H1 (cell line): ENCODE data around the gene WDR64. TPM values are rescaled to one million over a fixed set of nuclear protein-coding genes. Genes with fewer than 3 reads are reported as not detected.

ENCODE experiments used
- CTCF ChIA-PET: fragments of 300-600 bp; sonication (Branson Sonifier 250); formaldehyde crosslinking; loops from one replicate; lab custom pipeline; 2021; ENCODE audit not compliant: partially characterized antibody; lab: Charles Lee
- POLR2A ChIA-PET: fragments of 300-600 bp; sonication (Branson Sonifier 250); formaldehyde crosslinking; loops from one replicate; lab custom pipeline; 2021; ENCODE audit warnings: inconsistent platforms; ENCODE audit not compliant: partially characterized antibody; lab: Charles Lee
- DNase-seq, 2 experiments: peaks; one replicate each; pipeline versions ENCODE4 v3.0.0 to v3.0.0-alpha.2; 2010 to 2022; ENCODE audit warnings: low spot score in 2 of 2, low read depth in 1 of 2, mixed read lengths in 1 of 2
- FAIRE-seq: peaks from 2 replicates; lab custom pipeline; 2011; peaks lifted over from hg19 to GRCh38; lab: Jason Lieb, UNC
- H2AFZ ChIP-seq: 2 replicates; pipeline ENCODE4 v1.8.1; 2012; ENCODE audit warnings: low read length, inconsistent platforms
- H2AK5ac ChIP-seq: 2 replicates; pipeline ENCODE4 v1.6.1; 2013; ENCODE audit warnings: low read depth, low read length
- H2BK120ac ChIP-seq: replicated peaks from 2 replicates; pipeline ENCODE3; 2013; ENCODE audit warnings: low read depth, low read length, inconsistent platforms
- H2BK12ac ChIP-seq: 2 replicates; pipeline ENCODE4 v1.6.1; 2013; ENCODE audit warnings: low read depth, low read length
- H2BK15ac ChIP-seq: 2 replicates; pipeline ENCODE4 v1.6.1; 2013; ENCODE audit warnings: low read length
- H2BK20ac ChIP-seq: 2 replicates; pipeline ENCODE4 v1.6.1; 2013; ENCODE audit warnings: low read length
- H2BK5ac ChIP-seq: 2 replicates; pipeline ENCODE4 v1.6.1; 2013; ENCODE audit warnings: low read depth, low read length
- H3K14ac ChIP-seq: 2 replicates; pipeline ENCODE4 v1.6.1; 2013; ENCODE audit warnings: inconsistent platforms; ENCODE audit not compliant: insufficient read length
- H3K18ac ChIP-seq: 2 replicates; pipeline ENCODE4 v1.6.1; 2013; ENCODE audit warnings: low read length; ENCODE audit errors: extremely low read depth
- H3K23ac ChIP-seq: 2 replicates; pipeline ENCODE4 v1.6.1; 2013; ENCODE audit warnings: inconsistent platforms; ENCODE audit not compliant: insufficient read length
- H3K23me2 ChIP-seq: 2 replicates; pipeline ENCODE4 v1.6.1; 2013; ENCODE audit warnings: low read depth, low read length
- H3K27ac ChIP-seq: 2 replicates; pipeline ENCODE4 v1.6.1; 2011; ENCODE audit warnings: low read depth, low read length, inconsistent platforms
- H3K27me3 ChIP-seq, 4 experiments: replicated peaks in 1 of 4; 1 replicate in 1 of 4; 2 replicates in 3 of 4; pipeline versions ENCODE4 v1.6.1 to v1.8.1; 2011 to 2013; ENCODE audit warnings: low read length in 3 of 4, mild to moderate bottlenecking in 3 of 4, inconsistent platforms in 2 of 4, mixed read lengths in 2 of 4, moderate library complexity in 1 of 4; ENCODE audit not compliant: control insufficient read depth in 3 of 4, insufficient read depth in 3 of 4; ENCODE audit errors: extremely low read depth in 1 of 4
- H3K36me3 ChIP-seq, 4 experiments: 2 replicates each; pipeline versions ENCODE4 v1.6.1 to v1.8.1; 2011 to 2013; ENCODE audit warnings: mild to moderate bottlenecking in 4 of 4, low read length in 3 of 4, moderate library complexity in 2 of 4, control low read depth in 1 of 4, inconsistent platforms in 1 of 4; ENCODE audit not compliant: insufficient read depth in 4 of 4, control insufficient read depth in 2 of 4
- H3K4ac ChIP-seq: replicated peaks from 2 replicates; pipeline ENCODE3; 2013; ENCODE audit warnings: low read length, low read depth, mixed read lengths, inconsistent platforms; ENCODE audit not compliant: insufficient read length
- H3K4me1 ChIP-seq, 4 experiments: replicated peaks in 1 of 4; 1 replicate in 1 of 4; 2 replicates in 3 of 4; pipeline versions ENCODE4 v1.6.1 to v1.8.1; 2011 to 2013; ENCODE audit warnings: low read length in 3 of 4, inconsistent platforms in 2 of 4, mixed read lengths in 1 of 4; ENCODE audit not compliant: insufficient read depth in 4 of 4, control insufficient read depth in 3 of 4
- H3K4me2 ChIP-seq, 2 experiments: 2 replicates each; pipeline versions ENCODE4 v1.6.1 to v1.8.1; 2011 to 2013; ENCODE audit warnings: low read depth in 2 of 2, low read length in 2 of 2, control low read depth in 1 of 2, inconsistent platforms in 1 of 2, mild to moderate bottlenecking in 1 of 2; ENCODE audit not compliant: insufficient read depth in 1 of 2
- H3K4me3 ChIP-seq, 4 experiments: fragments of 200-600, 300-600 bp in 1 of 4; sonication (generic), shearing (Covaris generic), sonication (Bioruptor Twin) in 1 of 4; 2 replicates each; pipeline versions ENCODE4 v1.5.1 to v1.8.1; 2011 to 2016; ENCODE audit warnings: low read length in 4 of 4, low read depth in 3 of 4, control low read depth in 2 of 4, inconsistent platforms in 2 of 4, mild to moderate bottlenecking in 2 of 4, mixed read lengths in 1 of 4, moderate library complexity in 1 of 4; ENCODE audit not compliant: insufficient read depth in 2 of 4; ENCODE audit errors: extremely low read depth in 1 of 4
- H3K56ac ChIP-seq: replicated peaks from 2 replicates; pipeline ENCODE3; 2013; ENCODE audit warnings: low read depth, mild to moderate bottlenecking, mixed read lengths, low read length, inconsistent platforms; ENCODE audit not compliant: insufficient read length
- H3K79me1 ChIP-seq: 2 replicates; pipeline ENCODE4 v1.6.1; 2013; ENCODE audit warnings: low read depth, low read length, control low read depth
- H3K79me2 ChIP-seq, 2 experiments: 2 replicates each; pipeline versions ENCODE4 v1.6.1 to v1.8.1; 2012 to 2013; ENCODE audit warnings: low read length in 2 of 2, mild to moderate bottlenecking in 2 of 2, inconsistent platforms in 1 of 2; ENCODE audit not compliant: insufficient read depth in 2 of 2, control insufficient read depth in 1 of 2
- H3K9ac ChIP-seq, 4 experiments: replicated peaks in 1 of 4; 1 replicate in 1 of 4; 2 replicates in 3 of 4; pipeline versions ENCODE4 v1.6.1 to v1.8.1; 2011 to 2013; ENCODE audit warnings: low read depth in 3 of 4, low read length in 3 of 4, control low read depth in 2 of 4, mild to moderate bottlenecking in 2 of 4, moderate library complexity in 2 of 4, inconsistent platforms in 1 of 4; ENCODE audit errors: extremely low read depth in 1 of 4
- H3K9me3 ChIP-seq, 2 experiments: 2 replicates each; pipeline versions ENCODE4 v1.6.1 to v1.8.1; 2012 to 2013; ENCODE audit warnings: mild to moderate bottlenecking in 2 of 2, moderate library complexity in 2 of 2, control low read depth in 1 of 2, inconsistent platforms in 1 of 2, low read depth in 1 of 2, low read length in 1 of 2, mixed read lengths in 1 of 2; ENCODE audit not compliant: insufficient read depth in 2 of 2
- H4K20me1 ChIP-seq, 2 experiments: replicated peaks in 1 of 2; 2 replicates each; pipeline versions ENCODE3 to v1.8.1; 2011 to 2013; ENCODE audit warnings: inconsistent platforms in 2 of 2, low read length in 2 of 2, mild to moderate bottlenecking in 1 of 2; ENCODE audit not compliant: insufficient read depth in 2 of 2, control insufficient read depth in 1 of 2
- H4K5ac ChIP-seq: 2 replicates; pipeline ENCODE4 v1.6.1; 2013; ENCODE audit warnings: low read length, low read depth, mixed read lengths, inconsistent platforms; ENCODE audit not compliant: insufficient read length
- H4K8ac ChIP-seq: 2 replicates; pipeline ENCODE4 v1.8.0; 2013; ENCODE audit warnings: mild to moderate bottlenecking, moderate library complexity, low read length, inconsistent platforms; ENCODE audit not compliant: insufficient read depth; ENCODE audit errors: extremely low read depth
- H4K91ac ChIP-seq: replicated peaks from 2 replicates; pipeline ENCODE3; 2013; ENCODE audit warnings: low read length, mixed read lengths, inconsistent platforms; ENCODE audit not compliant: insufficient read length
- CBX5 ChIP-seq: fragments of 300-800, 300-1000 bp; sonication (generic); IDR thresholded peaks from 2 replicates; pipeline ENCODE4 v1.7.1; 2016; ENCODE audit warnings: antibody characterized with exemption, low read length, low read depth
- CTBP2 ChIP-seq: IDR thresholded peaks from 2 replicates; pipeline ENCODE4 v1.7.0; 2011; ENCODE audit warnings: borderline replicate concordance, mild to moderate bottlenecking, moderate library complexity, mixed read lengths, low read length; ENCODE audit not compliant: insufficient read depth, insufficient read length
- JUN ChIP-seq: IDR thresholded peaks from 2 replicates; pipeline ENCODE4 v1.6.1; 2011; ENCODE audit warnings: low read depth, mild to moderate bottlenecking, improper control_type of control experiment, low read length
- JUND ChIP-seq: IDR thresholded peaks from 2 replicates; pipeline ENCODE4 v1.6.1; 2011; ENCODE audit warnings: mild to moderate bottlenecking, improper control_type of control experiment, low read length
- KDM5A ChIP-seq: fragments of 200-600 bp; IDR thresholded peaks from 2 replicates; pipeline ENCODE4 v1.7.1; 2012; ENCODE audit warnings: mild to moderate bottlenecking, low read length, inconsistent platforms, mixed read lengths
- POU5F1 ChIP-seq: IDR thresholded peaks from 2 replicates; pipeline ENCODE4 v1.6.1; 2011; ENCODE audit warnings: low read depth, mild to moderate bottlenecking, low read length, moderate library complexity
- RBBP5 ChIP-seq: IDR thresholded peaks from 2 replicates; pipeline ENCODE4 v1.7.1; 2012; ENCODE audit warnings: low read depth, mild to moderate bottlenecking, inconsistent platforms, low read length, moderate library complexity, borderline replicate concordance
- RNF2 ChIP-seq: fragments of 200-900, 300-1000 bp; sonication (generic); IDR thresholded peaks from 2 replicates; pipeline ENCODE4 v1.7.1; 2016; ENCODE audit warnings: borderline replicate concordance, low read depth, mild to moderate bottlenecking, antibody characterized with exemption, low read length; ENCODE audit not compliant: poor library complexity, severe bottlenecking; ENCODE audit errors: missing control alignments
- SP2 ChIP-seq: IDR thresholded peaks from 2 replicates; pipeline ENCODE4 v1.6.1; 2012; ENCODE audit warnings: mild to moderate bottlenecking, low read length, inconsistent platforms
- SRF ChIP-seq: IDR thresholded peaks from 2 replicates; pipeline ENCODE4 v1.6.1; 2011; ENCODE audit warnings: mild to moderate bottlenecking, low read depth, low read length, moderate library complexity
- USF2 ChIP-seq: IDR thresholded peaks from 2 replicates; pipeline ENCODE4 v1.6.1; 2011; ENCODE audit warnings: low read length, improper control_type of control experiment
- WGBS, 2 experiments: shearing (Covaris generic) in 1 of 2; methylation state at CpG; one replicate each; pipeline versions ENCODE4 v1.1.6 to v1.1.7; 2013 to 2015; ENCODE audit warnings: low lambda C conversion rate in 2 of 2, mixed read lengths in 2 of 2, inconsistent platforms in 1 of 2, low coverage in 1 of 2, missing lambda C conversion rate in 1 of 2; ENCODE audit not compliant: insufficient replicate concordance in 2 of 2, insufficient coverage in 1 of 2, insufficient read length in 1 of 2; ENCODE audit errors: extremely low coverage in 1 of 2, missing lambda C conversion rate in 1 of 2; 5-methylcytosine and 5-hydroxymethylcytosine counted together
- polyA plus RNA-seq, 7 experiments: library from polyadenylated mRNA; depleted of rRNA in 3 of 7; stranded (reverse) in 5 of 7; unstranded in 2 of 7; fragments of >200 nt in 5 of 7; fragments of 200-250 nt in 2 of 7; gene quantifications; 1 replicate in 5 of 7; 2 replicates in 1 of 7; 4 replicates in 1 of 7; pipeline versions ENCODE4 v1.2.1 to v1.2.3, GENCODE V29; 2011 to 2013; ENCODE audit warnings: missing spikeins in 2 of 7, mixed read lengths in 2 of 7
- total RNA-seq: library from RNA; stranded (reverse); fragmentation: NEBNext Ultra II Directional; extraction: Animal tissue kit (Norgen Biotek cat#: 25700); gene quantifications from 2 replicates; pipeline ENCODE4 v1.2.1, GENCODE V29; 2021

WDR64 gene
- total and polyA plus RNA-seq, 2 of the 8 experiments (the other 6 are each of a cell fraction or from before 2014, with no cell fraction given), result 0.02 TPM; not detected in 1

GRCh38 chr1:241702442-241703373 lies 50.6 kb downstream of the WDR64 start:
- no peak overlapping the region for H2BK20ac ChIP-seq
- no peaks in the 10 kb centered on the region for H3K27me3 ChIP-seq
- H3K9me3 ChIP-seq, result no peaks in the 10 kb centered on the region
- no peak overlapping the region for H3K4ac ChIP-seq
- DNase-seq (no peak), FAIRE-seq (no peak)
- no peak overlapping the region for H4K5ac ChIP-seq
- H4K8ac ChIP-seq, result no peak overlapping the region
- no peak overlapping the region for H2BK15ac ChIP-seq
- no peak overlapping the region for H3K4me2 ChIP-seq
- no peak overlapping the region; the same call in 1 of the 2 replicates for H2AFZ ChIP-seq
- no peaks in the 10 kb centered on the region for H4K20me1 ChIP-seq
- H3K23ac ChIP-seq, result no peak overlapping the region
- no peak overlapping the region for H3K56ac ChIP-seq
- no peak overlapping the region for H2BK12ac ChIP-seq
- H3K4me1 ChIP-seq, result no peaks in the 10 kb centered on the region
- H3K14ac ChIP-seq, result no peak overlapping the region
- ChIA-PET POLR2A (no interaction called here), CTCF (interaction anchor here (0.6 kb wide), 1 partner anchor 895 kb away, joined by 3 read pairs; no protein-coding TSS in a partner anchor)
- H3K18ac ChIP-seq, result no peak overlapping the region
- H4K91ac ChIP-seq, result no peak overlapping the region
- 92% methylated on average over 6 of the region's 6 CpGs; no CpG with 5 or more reads in 1 of the 2 experiments for WGBS, 2 experiments
- H3K79me2 ChIP-seq, result no peaks in the 10 kb centered on the region
- no peak overlapping the region for H2BK120ac ChIP-seq
- no peak overlapping the region for H2BK5ac ChIP-seq
- H2AK5ac ChIP-seq, result no peak overlapping the region
- H3K9ac ChIP-seq, result no peak overlapping the region
- H3K36me3 ChIP-seq, result no peaks in the 10 kb centered on the region
- H3K4me3 ChIP-seq, result no peak overlapping the region
- H3K79me1 ChIP-seq, result no peaks in the 10 kb centered on the region
- no peaks in the 10 kb centered on the region; the same call in 1 of the 2 replicates for H3K23me2 ChIP-seq
- H3K27ac ChIP-seq, result no peak overlapping the region
- TF ChIP-seq SRF (no peak), JUN (no peak), CTBP2 (no peak), JUND (no peak), RNF2 (no peak), RBBP5 (no peak), KDM5A (no peak), POU5F1 (no peak), SP2 (no peak), USF2 (no peak), CBX5 (no peak)
